ENCODE data around the gene AKAP8.

AKAP8 gene

DNA sequence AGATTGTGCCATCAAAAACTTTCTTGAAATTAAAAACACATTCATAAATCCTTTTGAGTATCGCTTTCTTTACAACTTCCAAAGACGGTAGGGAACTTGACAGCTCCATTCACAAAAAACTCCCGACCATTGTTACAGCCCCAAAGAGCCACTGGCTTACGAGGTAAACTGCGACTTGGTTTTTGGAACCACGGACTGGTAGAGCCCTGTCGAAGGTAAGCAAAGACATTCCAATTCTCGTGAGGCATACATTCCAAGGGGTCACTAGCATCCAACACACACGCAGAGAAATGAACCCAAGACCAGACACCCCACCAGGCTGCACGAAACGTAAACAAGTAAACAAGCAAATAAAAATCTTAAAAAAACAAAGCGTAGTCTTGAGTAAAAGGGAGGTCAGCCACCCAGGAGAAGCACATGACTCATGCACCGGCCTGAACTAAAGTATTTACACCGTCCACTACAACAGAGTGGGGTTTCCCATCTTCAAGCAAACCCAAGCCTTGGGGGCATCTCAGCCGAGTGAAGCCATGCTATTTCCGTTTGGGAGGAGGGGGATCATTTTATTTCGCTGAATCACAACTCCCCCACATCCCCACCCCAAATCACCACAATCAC lies 48.7 kb downstream of the AKAP8 start:
- DNase-seq: peak; percentile 31

GRCh38 chr19:15328312-15328711 lies 51.3 kb downstream of the AKAP8 start:
- no peak for DNase-seq

DNA sequence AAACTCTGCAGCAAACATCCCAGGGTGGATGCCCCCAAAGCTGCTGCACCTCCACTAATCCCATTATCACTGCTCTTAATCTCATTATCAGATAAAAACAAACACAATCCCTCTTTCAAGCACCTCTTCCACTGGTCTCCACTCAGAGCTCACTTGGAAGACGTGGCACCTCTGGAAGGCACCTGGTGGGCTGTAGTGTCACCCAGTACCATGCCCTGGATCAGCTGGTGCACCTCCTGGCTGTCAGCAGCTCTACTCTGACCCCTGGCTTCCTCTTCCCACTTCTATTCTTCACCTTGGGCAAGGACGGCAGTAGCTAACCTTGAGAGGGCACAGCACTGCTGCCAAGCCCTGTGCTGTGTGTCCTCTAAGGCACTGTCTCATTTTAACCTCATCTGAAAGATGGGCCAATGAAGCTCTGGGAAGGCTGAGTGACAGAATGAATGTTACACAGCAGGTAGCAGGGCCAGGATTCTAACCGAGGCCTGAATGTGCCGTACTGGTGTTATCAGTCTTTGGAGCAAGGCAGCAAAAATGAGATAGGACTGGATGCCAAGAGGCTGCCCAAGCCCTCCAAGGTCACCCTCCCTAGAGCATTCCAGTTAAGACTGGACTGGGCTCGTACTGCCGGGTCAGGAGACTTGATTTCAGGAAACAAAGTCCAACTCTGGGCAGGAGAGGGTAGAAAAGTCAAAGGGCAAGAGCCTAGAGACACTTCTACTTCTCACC lies 54.6 kb downstream of the AKAP8 start:
- no peak for DNase-seq

DNA sequence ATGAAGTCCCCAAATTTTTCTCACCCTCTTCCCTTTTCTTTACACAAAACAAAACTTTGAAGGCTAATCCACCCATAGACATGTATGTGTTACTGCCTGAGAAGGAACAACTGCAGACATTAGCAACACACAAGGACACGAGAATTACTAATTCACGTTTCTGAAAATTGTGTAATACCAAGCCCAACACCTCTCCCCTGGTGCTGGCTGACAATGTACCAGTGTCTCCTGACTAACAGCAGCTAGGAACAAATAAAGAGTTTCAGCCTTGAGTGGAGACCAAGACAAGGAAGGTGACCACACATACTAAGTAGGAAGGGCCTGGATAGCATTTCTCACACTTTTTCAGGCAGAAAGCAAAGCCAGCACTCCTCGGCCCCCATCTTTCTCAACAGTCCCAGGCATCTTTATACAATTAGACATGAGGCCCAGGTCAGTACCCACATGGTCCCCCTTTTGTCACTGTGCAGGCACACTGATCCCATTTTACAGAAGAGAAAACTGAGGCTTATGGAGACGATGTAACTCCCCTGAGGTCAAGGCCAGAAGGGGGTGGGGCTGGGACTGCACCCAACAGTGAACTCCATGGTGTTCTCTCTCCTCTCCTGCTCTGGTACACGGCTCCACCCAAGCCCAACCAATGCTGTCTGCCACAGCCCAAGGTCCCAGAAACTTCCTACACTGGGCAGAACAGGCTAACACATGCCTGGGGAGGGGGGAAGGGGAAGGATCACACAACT lies 55.9 kb downstream of the AKAP8 start:
- DNase-seq: no peak

GRCh38 chr19:15321739-15322138 lies 57.8 kb downstream of the AKAP8 start:
- DNase-seq: no peak

DNA sequence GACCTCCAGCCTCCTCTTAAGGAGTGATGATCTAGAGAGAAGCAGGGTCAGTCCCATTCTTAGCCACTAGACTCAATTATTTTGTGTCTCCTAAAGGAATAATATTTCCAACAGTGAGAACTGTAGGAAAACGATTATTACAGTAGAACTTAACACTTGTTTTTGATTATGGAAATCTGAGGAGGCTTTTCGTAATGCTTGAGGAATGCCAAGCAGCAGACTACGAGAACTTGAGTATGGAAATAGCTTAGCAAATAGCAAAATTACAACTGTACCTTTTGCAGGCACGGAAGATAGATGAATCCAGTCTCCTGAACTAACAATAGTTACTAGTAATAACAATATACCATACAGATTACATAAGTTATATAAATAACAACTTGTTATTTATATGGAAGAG lies 59.5 kb downstream of the AKAP8 start:
- no peak for DNase-seq

- no peak for DNase-seq
Observed at GRCh38 chr19:15318241-15318691, 61.3 kb downstream of the AKAP8 start.

GRCh38 chr19:15317392-15318071 lies 62.1 kb downstream of the AKAP8 start:
- no peak for DNase-seq

DNA sequence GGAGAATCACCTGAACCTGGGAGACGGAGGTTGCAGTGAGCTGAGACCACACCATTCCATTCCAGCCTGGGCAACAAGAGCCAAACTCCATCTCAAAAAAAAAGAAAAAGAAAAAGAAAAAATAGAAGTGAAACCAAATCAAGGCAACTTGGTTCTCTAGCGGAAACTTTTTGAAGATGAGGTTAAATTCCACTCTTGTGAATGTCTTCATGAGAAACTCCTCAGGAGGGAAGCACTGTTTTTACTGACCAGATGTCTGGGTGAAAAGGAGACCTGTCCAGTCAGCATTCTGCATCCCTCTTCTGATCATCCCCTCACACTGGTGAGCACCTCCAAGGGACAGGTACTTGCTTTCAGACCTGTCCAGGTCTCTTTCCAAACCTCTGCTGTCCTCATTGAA lies 63.1 kb downstream of the AKAP8 start:
- no peak for DNase-seq

DNA sequence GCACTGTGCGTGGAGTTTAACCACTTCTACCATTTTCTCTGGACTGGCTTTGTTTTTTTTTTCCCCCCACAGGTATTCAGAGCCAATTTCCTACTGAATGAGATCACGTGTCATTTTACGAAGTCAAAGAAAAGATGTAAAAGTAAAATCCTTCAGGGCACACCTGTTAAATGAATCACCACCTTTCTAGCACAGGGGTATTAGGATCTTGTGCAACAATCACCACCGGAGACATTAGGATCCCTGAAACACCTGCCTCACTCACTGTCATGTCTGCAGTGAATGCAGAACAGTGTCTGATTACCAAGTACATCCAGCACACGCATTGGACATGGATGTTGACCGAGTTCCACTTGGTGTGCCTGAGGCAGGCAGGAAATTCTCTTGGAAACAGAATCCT lies 64.5 kb downstream of the AKAP8 start:
- DNase-seq: no peak

- DNase-seq: no peak
Observed at GRCh38 chr19:15313649-15314279, 65.8 kb downstream of the AKAP8 start.

- DNase-seq: no peak
Observed at GRCh38 chr19:15307169-15307568, 72.4 kb downstream of the AKAP8 start.

DNA sequence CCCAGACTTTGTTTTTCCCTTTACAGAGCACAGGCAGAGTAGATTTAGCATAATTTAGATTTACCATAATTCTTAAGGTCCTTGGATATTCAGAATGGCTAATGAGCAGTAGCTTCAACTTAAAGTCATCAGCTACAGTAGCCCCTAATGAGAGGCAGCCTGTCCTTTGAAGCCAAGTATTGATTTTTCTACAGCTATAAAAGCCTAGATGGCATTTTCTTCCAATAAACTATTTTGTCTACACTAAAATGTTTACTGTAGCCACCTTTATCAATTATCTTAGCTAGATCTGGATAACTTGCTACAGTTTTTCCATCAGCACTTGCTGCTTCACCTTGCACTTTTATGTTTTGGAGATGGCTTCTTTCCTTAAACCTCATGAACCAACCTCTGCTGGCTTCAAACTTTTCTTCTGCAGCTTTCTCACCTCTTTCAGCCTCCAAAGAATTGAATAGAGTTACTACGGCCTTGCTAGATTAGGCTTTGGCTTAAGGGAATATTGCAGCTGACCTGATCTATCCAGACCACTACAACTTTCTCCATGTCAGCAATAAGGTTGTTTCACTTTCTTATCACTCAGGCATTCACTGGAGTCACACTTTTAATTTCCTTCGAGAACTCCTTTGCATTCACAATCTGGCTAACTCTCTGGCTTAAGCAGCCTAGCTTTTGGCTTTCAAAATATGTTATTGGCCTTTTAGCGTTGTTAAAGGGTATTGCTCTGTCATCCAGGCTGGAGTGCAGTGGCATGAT lies 73.8 kb downstream of the AKAP8 start:
- DNase-seq: no peak

- peak; percentile 84 for DNase-seq
Observed at GRCh38 chr19:15304140-15304705, 75.4 kb downstream of the AKAP8 start.

Measured in femur (tissue), 1 donor.